Fibroblast of mammary gland (primary cell): Measurements from ENCODE around the gene EWSR1.

ENCODE experiments used
- DNase-seq: peaks from one replicate; pipeline ENCODE4 v3.0.0-alpha.2; 2010; ENCODE audit warnings: low read depth
- H3K4me3 ChIP-seq: 2 replicates; pipeline ENCODE4 v1.5.1; 2011; ENCODE audit warnings: low read depth, mild to moderate bottlenecking, low read length, moderate library complexity; ENCODE audit not compliant: control insufficient read depth
- CTCF ChIP-seq: conservative IDR thresholded peaks from 2 replicates; pipeline ENCODE4 v1.5.1; 2011; ENCODE audit warnings: low read depth, low read length, inconsistent platforms; ENCODE audit not compliant: control insufficient read depth, insufficient read depth

The EWSR1 gene

GRCh38 chr22:29290061-29290460, 22.0 kb downstream of the EWSR1 start:
- no peak for TF ChIP-seq CTCF
- H3K4me3 ChIP-seq = no peak overlapping the region
- no peak for DNase-seq

- no peak for DNase-seq
- H3K4me3 ChIP-seq = no peak overlapping the region
- no peak for TF ChIP-seq CTCF
These were observed 23.1 kb downstream of the EWSR1 start for GRCh38 chr22:29291215-29291614.

- no peak for DNase-seq
- TF ChIP-seq CTCF = no peak
- H3K4me3 ChIP-seq = no peak overlapping the region
These were observed 24.3 kb downstream of the EWSR1 start for GRCh38 chr22:29292379-29292778.

- no peak for TF ChIP-seq CTCF
- DNase-seq = no peak
These were observed 30.6 kb downstream of the EWSR1 start for GRCh38 chr22:29298641-29299040.

GRCh38 chr22:29299136-29299900, 31.2 kb downstream of the EWSR1 start:
- no peak overlapping the region for H3K4me3 ChIP-seq
- DNase-seq = no peak
- no peak for TF ChIP-seq CTCF

More at GRCh38 chr22:29298641-29299040, 30.6 kb downstream of the EWSR1 start:
- H3K4me3 ChIP-seq = no peak overlapping the region

GRCh38 chr22:29300467-29300806, 32.4 kb downstream of the EWSR1 start:
- DNase-seq = no peak
- H3K4me3 ChIP-seq = no peak overlapping the region
- no peak for TF ChIP-seq CTCF
